Renal cortex interstitium (tissue), 11 donors: ENCODE results near the gene IGSF22. TPM values are rescaled to one million over a fixed set of nuclear protein-coding genes. Genes with fewer than 3 reads are reported as not detected.

ENCODE experiments used
- DNase-seq, 11 donors: peaks; one replicate each; pipeline ENCODE4 v3.0.0-alpha.2; 2013; ENCODE audit warnings: low read depth in 9 of 11, low spot score in 4 of 11; ENCODE audit errors: extremely low read depth in 1 of 11
- polyA plus RNA-seq, 3 donors: library from polyadenylated mRNA; unstranded; fragments of 120-200 nt; gene quantifications; one replicate each; pipeline ENCODE4 v1.2.1, GENCODE V29; 2013; ENCODE audit not compliant: insufficient read length in 3 of 3

IGSF22 gene
- polyA plus RNA-seq, 3 donors, result 2.1 to 3.6 (median 2.3) TPM

GRCh38 chr11:18721561-18722292 is 4.3 kb downstream of the IGSF22 start:
- peak in 6 of 11 donors; percentile 28 to 46 (median 42) for DNase-seq

GRCh38 chr11:18720808-18721560 is 5.0 kb downstream of the IGSF22 start:
- peak in 9 of 11 donors; percentile 71 to 87 (median 78) for DNase-seq

- peak in 4 of 11 donors; percentile 23 to 52 (median 33) for DNase-seq
Observed at GRCh38 chr11:18720091-18720807, 5.7 kb downstream of the IGSF22 start.

GRCh38 chr11:18715476-18715875 is 10.5 kb downstream of the IGSF22 start:
- no peak for DNase-seq

GRCh38 chr11:18714443-18714780 is 11.6 kb downstream of the IGSF22 start:
- no peak for DNase-seq

GRCh38 chr11:18713646-18714442 is 12.1 kb downstream of the IGSF22 start:
- DNase-seq, result no peak

- no peak for DNase-seq
Observed at GRCh38 chr11:18710545-18710944, 15.4 kb downstream of the IGSF22 start.

GRCh38 chr11:18709414-18709813 is 16.6 kb downstream of the IGSF22 start:
- DNase-seq, result no peak

- no peak for DNase-seq
Observed at GRCh38 chr11:18707811-18708340, 18.1 kb downstream of the IGSF22 start.

- peak in 8 of 11 donors; percentile 53 to 86 (median 76) for DNase-seq
Observed at GRCh38 chr11:18706330-18707243, 19.4 kb downstream of the IGSF22 start.

GRCh38 chr11:18705651-18706281 is 20.2 kb downstream of the IGSF22 start:
- peak in 3 of 11 donors; percentile 12 to 19 (median 18) for DNase-seq

GRCh38 chr11:18704698-18705097 is 21.3 kb downstream of the IGSF22 start:
- no peak for DNase-seq

- no peak for DNase-seq
Observed at GRCh38 chr11:18704045-18704645, 21.8 kb downstream of the IGSF22 start.

- no peak for DNase-seq
Observed at GRCh38 chr11:18703001-18703763, 22.8 kb downstream of the IGSF22 start.

GRCh38 chr11:18701614-18702216 is 24.3 kb downstream of the IGSF22 start:
- no peak for DNase-seq

GRCh38 chr11:18700872-18701271 is 25.1 kb downstream of the IGSF22 start:
- DNase-seq, result no peak
